C4-2B (cell line): ENCODE results near the gene KCNQ4.

Source experiments
- H3K27ac ChIP-seq: fragments of 450-650 bp; 2 replicates; pipeline ENCODE4 v1.5.1; 2017
- ZFX ChIP-seq: fragments of 450-650 bp; IDR thresholded peaks from 2 replicates; pipeline ENCODE4 v1.6.1; 2017
- TF ChIP-seq, protein P1 (sequence below): fragments of 450-650 bp; conservative IDR thresholded peaks from 2 replicates; pipeline ENCODE4 v1.5.1; 2017; ENCODE audit warnings: mild to moderate bottlenecking

Gene KCNQ4

GRCh38 chr1:40887012-40887378 is 103.4 kb downstream of the KCNQ4 start:
- no peak overlapping the region for H3K27ac ChIP-seq
- no peak for TF ChIP-seq ZFX
- TF ChIP-seq, protein P1, sequence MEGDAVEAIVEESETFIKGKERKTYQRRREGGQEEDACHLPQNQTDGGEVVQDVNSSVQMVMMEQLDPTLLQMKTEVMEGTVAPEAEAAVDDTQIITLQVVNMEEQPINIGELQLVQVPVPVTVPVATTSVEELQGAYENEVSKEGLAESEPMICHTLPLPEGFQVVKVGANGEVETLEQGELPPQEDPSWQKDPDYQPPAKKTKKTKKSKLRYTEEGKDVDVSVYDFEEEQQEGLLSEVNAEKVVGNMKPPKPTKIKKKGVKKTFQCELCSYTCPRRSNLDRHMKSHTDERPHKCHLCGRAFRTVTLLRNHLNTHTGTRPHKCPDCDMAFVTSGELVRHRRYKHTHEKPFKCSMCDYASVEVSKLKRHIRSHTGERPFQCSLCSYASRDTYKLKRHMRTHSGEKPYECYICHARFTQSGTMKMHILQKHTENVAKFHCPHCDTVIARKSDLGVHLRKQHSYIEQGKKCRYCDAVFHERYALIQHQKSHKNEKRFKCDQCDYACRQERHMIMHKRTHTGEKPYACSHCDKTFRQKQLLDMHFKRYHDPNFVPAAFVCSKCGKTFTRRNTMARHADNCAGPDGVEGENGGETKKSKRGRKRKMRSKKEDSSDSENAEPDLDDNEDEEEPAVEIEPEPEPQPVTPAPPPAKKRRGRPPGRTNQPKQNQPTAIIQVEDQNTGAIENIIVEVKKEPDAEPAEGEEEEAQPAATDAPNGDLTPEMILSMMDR, result no peak

GRCh38 chr1:40887652-40888051 is 104.1 kb downstream of the KCNQ4 start:
- no peak overlapping the region for H3K27ac ChIP-seq
- TF ChIP-seq, protein P1, result no peak
